Natural killer cell treated with Interleukin-12 subunit alpha and Interleukin-12 subunit beta and Interleukin-15 and Interleukin-18, amount 100 ng/mL, for 72 hours (primary cell): Measurements from ENCODE around the gene TTBK1. TPM values are rescaled to one million over a fixed set of nuclear protein-coding genes. Genes with fewer than 3 reads are reported as not detected.
A peak's percentile ranks its signal among the peaks of the same experiment; 100 is the strongest.

Experiments used
- ATAC-seq, 2 donors: fragments of 150-1000 bp; cut with Tn5 transposase in 1 of 2; sonication (Bioruptor Pico), chemical (Tn5 transposase) in 1 of 2; 2 replicates each; pipeline ENCODE4 v1.10.0; 2021
- DNase-seq: peaks from one replicate; pipeline ENCODE4 v3.0.0; 2022; ENCODE audit warnings: low spot score
- H3K27ac Mint-ChIP-seq, 2 donors: 1 replicate in 1 of 2; 2 replicates in 1 of 2; pipeline ENCODE4 v1.8.0; 2022; ENCODE audit warnings: mixed read lengths in 2 of 2, mild to moderate bottlenecking in 1 of 2, moderate library complexity in 1 of 2
- H3K27me3 Mint-ChIP-seq, 2 donors: 1 replicate in 1 of 2; 2 replicates in 1 of 2; pipeline ENCODE4 v1.8.0; 2022; ENCODE audit warnings: mixed read lengths in 2 of 2
- H3K36me3 Mint-ChIP-seq: one replicate; pipeline ENCODE4 v1.8.0; 2022; ENCODE audit warnings: mixed read lengths
- H3K4me1 Mint-ChIP-seq, 2 donors: 1 replicate in 1 of 2; 2 replicates in 1 of 2; pipeline ENCODE4 v1.8.0; 2022; ENCODE audit warnings: low read depth in 2 of 2, mixed read lengths in 2 of 2, mild to moderate bottlenecking in 1 of 2
- H3K4me3 Mint-ChIP-seq: one replicate; pipeline ENCODE4 v1.8.0; 2022; ENCODE audit warnings: mixed read lengths
- H3K9me3 Mint-ChIP-seq: 2 replicates; pipeline ENCODE4 v1.8.0; 2022; ENCODE audit warnings: mixed read lengths
- total RNA-seq, 2 donors: library from RNA; stranded (reverse); gene quantifications; one replicate each; pipeline ENCODE4 v1.2.3, GENCODE V29; 2022

The TTBK1 gene
- total RNA-seq, 2 donors from 2014 or later, result 0.75 to 0.81 TPM

DNA sequence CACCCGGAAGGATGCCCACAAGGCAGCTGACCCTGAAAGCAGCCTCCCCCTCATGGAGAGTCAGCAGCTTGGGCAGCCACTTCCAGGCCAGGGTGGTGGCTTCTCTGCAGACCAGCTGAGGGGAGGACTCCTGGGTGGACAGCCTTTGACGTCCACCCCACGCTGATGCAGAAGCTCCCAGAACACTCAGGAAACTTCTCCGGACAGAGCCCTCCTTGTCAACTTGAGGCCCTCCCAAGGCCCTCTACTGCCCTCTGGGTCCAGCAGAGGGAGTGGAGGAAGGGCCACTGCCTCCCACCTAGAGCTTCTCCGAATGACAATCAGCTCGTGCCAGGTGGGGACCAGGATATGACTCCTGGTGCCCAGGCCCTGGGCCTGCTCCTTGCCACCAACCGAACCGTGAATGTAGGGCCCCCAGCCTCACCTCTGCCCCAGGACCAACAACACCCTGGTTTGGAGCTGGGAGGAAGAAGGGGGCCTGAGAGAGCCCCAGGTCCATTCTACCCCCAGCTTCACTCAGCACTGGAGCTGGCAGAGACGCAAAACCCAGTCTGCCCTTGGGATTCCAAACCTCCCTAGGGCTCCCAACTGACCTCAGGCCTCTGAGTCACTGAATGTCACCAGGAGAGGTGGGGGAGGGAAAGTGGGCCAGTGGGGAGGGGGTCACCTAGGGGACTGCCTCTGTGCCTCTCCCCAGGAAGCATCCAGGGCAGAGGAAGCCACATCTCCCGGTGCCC, 43.9 kb downstream of the TTBK1 start:
- ATAC-seq (no peak), DNase-seq (peak; percentile 38)
- H3K27me3 Mint-ChIP-seq, result peaks cover 4 to 18% of the 10 kb centered on the region in 2 donors
- no peak overlapping the region for H3K27ac Mint-ChIP-seq
- H3K4me3 Mint-ChIP-seq, result no peak overlapping the region
- H3K4me1 Mint-ChIP-seq, result peaks cover 0 to 2% of the 10 kb centered on the region in 2 donors
- no peaks in the 10 kb centered on the region for H3K9me3 Mint-ChIP-seq
- no peaks in the 10 kb centered on the region for H3K36me3 Mint-ChIP-seq

DNA sequence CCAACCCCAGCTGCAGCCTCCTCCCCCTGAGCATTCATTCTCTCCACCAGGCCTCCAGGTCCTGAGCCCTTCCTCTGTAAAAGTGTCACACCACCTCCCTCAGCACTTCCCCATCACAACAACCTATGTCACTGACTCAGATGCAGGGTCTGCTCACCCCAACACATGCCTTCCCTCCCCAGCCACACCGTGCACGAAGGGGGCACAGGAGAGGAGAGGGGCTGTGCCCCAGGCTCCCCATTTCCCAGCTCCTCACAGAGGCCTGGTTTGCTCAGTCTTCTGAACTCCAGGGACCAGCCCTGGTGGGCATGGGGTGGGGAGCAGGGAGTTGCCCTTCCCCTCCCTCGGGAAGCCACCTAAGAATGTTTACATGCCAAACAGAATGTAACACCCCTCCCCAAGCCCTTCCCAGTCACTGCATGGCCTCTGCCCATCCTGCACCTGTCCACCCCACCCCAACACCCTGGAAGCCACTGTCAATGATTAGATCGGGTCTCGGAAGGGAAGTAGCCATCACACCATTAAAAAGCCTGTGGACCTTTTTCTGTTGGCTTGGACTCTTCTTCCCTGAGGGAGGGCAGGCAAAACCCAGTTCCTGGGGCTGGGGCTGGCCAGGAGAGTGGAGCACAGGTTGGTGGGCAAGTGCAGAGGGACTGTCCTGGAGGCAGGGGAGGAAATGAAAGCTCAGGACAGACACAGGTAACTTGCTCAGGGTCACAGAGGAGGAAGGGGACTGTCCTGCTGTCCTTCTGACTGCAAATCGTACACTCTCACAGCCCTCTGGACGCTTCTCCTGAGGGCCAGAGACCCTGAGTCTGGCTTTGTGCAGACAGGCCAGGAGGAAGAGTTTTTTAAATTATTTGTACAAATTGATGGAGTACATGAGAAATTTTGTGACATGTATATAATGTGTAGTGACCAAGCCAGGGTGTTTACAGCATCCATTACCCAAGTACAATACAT, 44.7 kb downstream of the TTBK1 start:
- Mint-ChIP-seq H3K36me3 (no peaks in the 10 kb centered on the region), H3K4me3 (no peak overlapping the region), H3K27me3 (peaks cover 4 to 14% of the 10 kb centered on the region in 2 donors), H3K9me3 (no peaks in the 10 kb centered on the region), H3K4me1 (peaks cover 0 to 2% of the 10 kb centered on the region in 2 donors), H3K27ac (no peak overlapping the region)
- ATAC-seq (no peak), DNase-seq (peak; percentile 41)

DNA sequence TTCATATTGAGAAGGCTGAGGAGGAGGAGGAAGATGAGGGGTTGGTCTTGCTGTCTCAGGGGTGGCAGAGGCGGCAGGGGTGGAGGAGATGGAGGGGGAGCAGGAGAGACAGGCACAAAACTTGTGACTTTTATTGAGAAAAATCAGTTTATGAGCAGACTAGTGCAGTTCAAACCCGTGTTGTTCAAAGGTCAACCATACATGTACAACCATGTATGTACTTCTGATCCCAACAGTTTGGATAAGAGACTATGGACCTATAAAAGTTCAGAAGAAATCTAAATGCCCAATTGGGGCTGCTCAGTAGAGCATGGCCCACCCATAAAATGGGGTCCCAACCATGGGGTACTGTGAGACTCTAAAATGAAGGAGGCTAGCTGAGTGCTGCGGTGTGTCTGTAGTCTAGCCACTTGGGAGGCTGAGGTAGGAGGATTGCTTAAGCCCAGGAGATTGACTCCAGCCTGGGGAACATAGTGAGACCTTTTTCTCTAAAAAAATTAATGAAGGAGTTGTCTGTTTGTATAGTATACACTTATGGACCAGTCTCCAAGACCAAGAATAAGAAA, 47.1 kb downstream of the TTBK1 start:
- no peak for ATAC-seq
- DNase-seq, result peak; percentile 16

DNA sequence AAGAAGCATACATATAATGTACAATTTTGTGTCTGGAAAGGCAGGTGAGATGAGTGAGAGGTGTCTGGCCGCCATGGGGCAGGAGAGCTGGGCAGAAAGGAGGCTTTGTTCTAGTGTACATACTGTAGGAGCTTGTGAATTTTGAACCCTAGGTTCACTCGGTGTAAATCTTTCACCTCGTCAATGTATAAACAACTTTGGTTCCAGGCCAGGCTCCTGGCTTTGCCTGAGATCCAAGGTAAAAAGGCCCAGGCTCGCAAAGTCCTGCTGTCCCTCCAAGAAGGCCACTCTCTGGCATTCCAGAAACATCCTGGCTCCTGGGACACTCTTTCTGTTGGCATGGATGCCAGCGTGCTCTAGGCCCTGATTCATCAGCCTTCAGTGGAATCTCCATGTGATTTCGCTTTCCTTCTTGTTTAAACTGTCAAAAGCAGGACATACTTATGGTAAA, 47.6 kb downstream of the TTBK1 start:
- Mint-ChIP-seq H3K9me3 (no peaks in the 10 kb centered on the region), H3K4me3 (no peak overlapping the region), H3K27ac (no peak overlapping the region), H3K4me1 (peaks cover 0 to 2% of the 10 kb centered on the region in 2 donors), H3K27me3 (peaks cover 4 to 9% of the 10 kb centered on the region in 2 donors), H3K36me3 (no peaks in the 10 kb centered on the region)
- ATAC-seq (no peak), DNase-seq (no peak)

More for the DNA sequence above, 47.1 kb downstream of the TTBK1 start:
- Mint-ChIP-seq H3K27me3 (peaks cover 4 to 14% of the 10 kb centered on the region in 2 donors), H3K27ac (no peak overlapping the region), H3K4me1 (peaks cover 0 to 2% of the 10 kb centered on the region in 2 donors), H3K36me3 (no peaks in the 10 kb centered on the region), H3K9me3 (no peaks in the 10 kb centered on the region), H3K4me3 (no peak overlapping the region)

DNA sequence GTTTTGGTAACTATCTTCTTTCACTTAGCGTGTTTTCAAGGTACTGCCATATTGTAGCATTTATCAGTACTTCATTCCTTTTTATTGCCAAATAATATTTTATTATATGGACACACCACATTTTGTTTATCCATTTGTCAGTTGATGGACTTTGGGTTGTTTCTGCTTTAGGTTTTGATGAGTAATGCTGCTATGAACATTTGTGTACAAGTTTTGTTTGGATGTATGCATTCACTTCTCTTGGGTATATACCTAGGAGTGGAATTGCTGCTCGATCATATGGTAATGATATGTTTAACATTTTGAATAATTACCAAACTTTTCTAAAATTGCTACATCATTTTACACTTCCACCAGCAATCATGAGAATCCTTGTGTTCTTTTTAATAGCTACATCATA, 48.4 kb downstream of the TTBK1 start:
- Mint-ChIP-seq H3K36me3 (no peaks in the 10 kb centered on the region), H3K4me1 (peaks cover 0 to 2% of the 10 kb centered on the region in 2 donors), H3K9me3 (no peaks in the 10 kb centered on the region), H3K27ac (no peak overlapping the region), H3K4me3 (no peak overlapping the region), H3K27me3 (peaks cover 4 to 7% of the 10 kb centered on the region in 2 donors)
- ATAC-seq, result no peak
- DNase-seq, result no peak

DNA sequence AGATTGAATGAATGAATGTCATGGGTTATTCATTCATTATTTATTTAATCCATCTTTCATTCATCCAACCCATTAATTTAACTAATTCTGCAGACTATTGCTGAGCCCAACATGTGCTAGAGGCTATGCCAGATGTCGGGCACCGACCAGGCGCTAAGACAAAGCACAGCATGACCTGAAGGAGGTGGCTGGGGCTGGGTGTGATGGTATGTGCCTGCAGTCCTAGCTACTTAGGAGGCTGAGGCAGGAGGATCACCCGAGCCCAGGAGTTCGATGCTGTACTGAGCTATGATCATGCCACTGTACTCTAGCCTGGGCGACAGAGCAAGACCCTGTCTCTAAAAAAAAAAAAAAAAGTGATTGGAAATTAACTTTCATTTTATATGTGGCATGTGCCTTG, 49.1 kb downstream of the TTBK1 start:
- Mint-ChIP-seq H3K4me3 (no peak overlapping the region), H3K27me3 (peaks cover 4 to 5% of the 10 kb centered on the region in 2 donors), H3K36me3 (no peaks in the 10 kb centered on the region), H3K9me3 (no peaks in the 10 kb centered on the region), H3K27ac (no peak overlapping the region), H3K4me1 (peaks cover 0 to 2% of the 10 kb centered on the region in 2 donors)
- ATAC-seq (no peak), DNase-seq (no peak)

DNA sequence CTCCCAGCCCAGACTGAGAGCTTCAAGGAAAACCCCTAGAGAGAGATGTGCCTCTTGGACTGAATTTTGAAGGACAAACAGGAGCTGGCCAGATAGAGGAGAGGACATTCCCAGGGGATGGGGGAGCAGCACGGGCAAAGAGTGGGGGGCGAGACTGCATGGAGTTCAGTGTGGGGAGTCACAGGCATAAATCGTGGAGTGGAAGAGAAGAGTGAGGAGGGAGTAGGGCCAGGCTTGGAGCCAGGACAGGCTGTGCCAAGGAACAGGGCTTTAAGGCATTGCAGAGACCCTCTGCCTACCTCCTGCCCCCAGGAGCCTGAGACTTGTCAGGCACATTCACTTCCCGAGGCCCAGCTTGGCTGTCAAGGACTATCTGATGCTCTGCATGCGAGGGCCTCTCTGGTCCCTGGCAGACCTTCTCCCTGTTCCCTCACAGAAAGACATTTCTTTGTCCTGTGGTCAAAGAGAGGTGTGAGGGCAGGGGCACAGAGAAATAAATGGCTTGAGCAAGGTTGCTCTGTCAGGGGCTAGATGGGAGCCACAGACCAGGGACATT, 49.6 kb downstream of the TTBK1 start:
- Mint-ChIP-seq H3K27ac (no peak overlapping the region), H3K4me3 (no peak overlapping the region), H3K9me3 (no peaks in the 10 kb centered on the region), H3K36me3 (no peaks in the 10 kb centered on the region), H3K4me1 (no peaks in the 10 kb centered on the region), H3K27me3 (peaks cover 2 to 4% of the 10 kb centered on the region in 2 donors)
- DNase-seq, result peak; percentile 46
- no peak for ATAC-seq

DNA sequence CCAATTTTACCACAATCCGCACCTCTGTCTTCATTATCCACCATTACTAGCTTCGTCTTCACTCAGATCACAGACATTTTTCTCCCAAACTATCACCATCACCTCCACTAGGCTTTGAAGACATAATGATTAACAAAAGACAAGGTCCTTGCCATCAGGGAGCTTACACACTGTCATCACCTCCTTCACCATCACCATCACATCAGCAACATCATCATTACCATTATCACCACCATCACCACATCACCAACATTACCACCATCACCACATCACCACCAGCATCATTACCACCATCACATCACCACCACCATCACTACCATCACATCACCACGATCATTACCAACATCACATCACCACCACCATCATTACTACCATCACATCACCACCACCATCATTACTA, 50.4 kb downstream of the TTBK1 start:
- no peaks in the 10 kb centered on the region for H3K36me3 Mint-ChIP-seq
- no peak overlapping the region for H3K4me3 Mint-ChIP-seq
- no peaks in the 10 kb centered on the region for H3K4me1 Mint-ChIP-seq
- H3K27ac Mint-ChIP-seq, result no peak overlapping the region
- ATAC-seq (no peak), DNase-seq (no peak)
- H3K9me3 Mint-ChIP-seq, result no peaks in the 10 kb centered on the region
- peaks cover 2 to 4% of the 10 kb centered on the region in 2 donors for H3K27me3 Mint-ChIP-seq

DNA sequence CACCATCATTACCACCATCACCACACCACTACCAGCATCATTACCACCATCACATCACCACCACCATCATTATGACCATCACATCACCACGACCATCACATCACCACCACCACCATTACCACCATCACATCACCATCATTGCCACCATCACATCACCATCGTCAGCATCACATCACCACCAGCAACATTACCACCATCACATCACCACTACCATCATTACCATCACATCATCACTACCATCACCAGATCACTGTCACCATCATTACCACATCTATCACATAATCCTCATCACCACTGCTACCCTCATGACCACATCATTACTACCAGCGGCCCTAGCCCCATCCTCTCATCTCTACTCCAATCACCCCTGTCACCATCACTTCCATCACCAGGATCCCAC, 51.3 kb downstream of the TTBK1 start:
- Mint-ChIP-seq H3K4me3 (no peak overlapping the region), H3K27ac (no peak overlapping the region), H3K36me3 (no peaks in the 10 kb centered on the region), H3K27me3 (peaks cover 4% of the 10 kb centered on the region in 2 donors), H3K9me3 (no peaks in the 10 kb centered on the region), H3K4me1 (no peaks in the 10 kb centered on the region)
- DNase-seq (no peak), ATAC-seq (no peak)

DNA sequence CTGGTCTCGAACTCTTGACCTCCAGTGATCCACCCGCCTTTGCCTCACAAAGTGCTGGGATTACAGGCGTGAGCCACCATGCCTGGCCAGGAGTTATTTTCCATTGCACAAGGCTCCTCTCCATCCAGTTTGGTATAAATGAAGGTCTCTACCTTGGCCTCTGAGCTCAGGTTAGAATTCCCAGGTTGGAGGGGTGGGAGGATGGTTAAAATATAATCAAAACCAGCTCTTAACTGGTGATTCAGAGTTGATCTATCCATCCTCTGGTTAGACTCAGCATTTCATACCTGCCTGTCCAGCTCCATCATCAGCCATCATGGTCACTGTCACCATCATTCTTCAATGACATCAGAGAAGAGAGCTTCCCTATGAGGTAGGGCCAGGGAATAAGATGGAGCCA, 52.2 kb downstream of the TTBK1 start:
- no peak for DNase-seq
- Mint-ChIP-seq H3K4me1 (no peaks in the 10 kb centered on the region), H3K36me3 (no peaks in the 10 kb centered on the region), H3K27ac (no peak overlapping the region), H3K9me3 (no peaks in the 10 kb centered on the region), H3K27me3 (peaks cover 8 to 11% of the 10 kb centered on the region in 2 donors), H3K4me3 (no peak overlapping the region)
- ATAC-seq, result no peak

DNA sequence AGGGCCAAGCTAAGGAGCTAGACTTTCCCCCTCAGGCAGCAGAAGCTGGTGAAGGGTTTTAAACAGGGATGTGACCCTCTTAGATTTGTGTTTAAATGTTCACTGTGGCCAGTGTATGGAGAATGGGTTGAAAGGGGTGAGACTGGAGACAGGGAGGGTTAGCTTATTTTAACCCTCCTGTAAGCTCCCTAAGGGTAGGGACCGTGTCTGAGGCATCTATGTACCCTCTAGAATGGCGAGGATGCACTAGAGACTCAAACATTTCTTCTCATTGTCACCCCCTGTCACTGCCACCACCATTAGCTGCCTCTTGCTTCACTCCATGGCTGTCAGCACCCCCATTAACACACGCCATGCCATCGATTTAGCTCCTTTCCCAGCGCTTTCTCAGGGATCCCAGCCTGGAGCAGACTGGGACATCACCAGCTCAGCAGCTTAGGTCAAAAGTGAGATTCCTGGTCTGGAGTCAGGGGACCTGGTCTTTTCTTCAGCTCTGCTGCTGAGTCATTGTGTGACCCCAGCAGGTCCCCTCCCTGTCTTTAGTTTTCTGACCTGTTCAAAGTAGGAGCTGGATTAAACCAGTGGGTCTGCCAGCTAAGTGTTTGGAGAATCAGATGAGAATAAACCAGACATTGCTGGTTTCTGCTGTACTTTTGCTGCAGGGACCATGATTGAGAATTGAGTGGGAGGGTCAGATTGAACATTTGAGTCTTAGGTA, 53.7 kb downstream of the TTBK1 start:
- Mint-ChIP-seq H3K27me3 (peaks cover 8% of the 10 kb centered on the region in 2 donors), H3K4me3 (no peak overlapping the region), H3K9me3 (no peaks in the 10 kb centered on the region), H3K4me1 (no peaks in the 10 kb centered on the region), H3K27ac (no peak overlapping the region), H3K36me3 (no peaks in the 10 kb centered on the region)
- ATAC-seq, result no peak
- DNase-seq, result no peak

DNA sequence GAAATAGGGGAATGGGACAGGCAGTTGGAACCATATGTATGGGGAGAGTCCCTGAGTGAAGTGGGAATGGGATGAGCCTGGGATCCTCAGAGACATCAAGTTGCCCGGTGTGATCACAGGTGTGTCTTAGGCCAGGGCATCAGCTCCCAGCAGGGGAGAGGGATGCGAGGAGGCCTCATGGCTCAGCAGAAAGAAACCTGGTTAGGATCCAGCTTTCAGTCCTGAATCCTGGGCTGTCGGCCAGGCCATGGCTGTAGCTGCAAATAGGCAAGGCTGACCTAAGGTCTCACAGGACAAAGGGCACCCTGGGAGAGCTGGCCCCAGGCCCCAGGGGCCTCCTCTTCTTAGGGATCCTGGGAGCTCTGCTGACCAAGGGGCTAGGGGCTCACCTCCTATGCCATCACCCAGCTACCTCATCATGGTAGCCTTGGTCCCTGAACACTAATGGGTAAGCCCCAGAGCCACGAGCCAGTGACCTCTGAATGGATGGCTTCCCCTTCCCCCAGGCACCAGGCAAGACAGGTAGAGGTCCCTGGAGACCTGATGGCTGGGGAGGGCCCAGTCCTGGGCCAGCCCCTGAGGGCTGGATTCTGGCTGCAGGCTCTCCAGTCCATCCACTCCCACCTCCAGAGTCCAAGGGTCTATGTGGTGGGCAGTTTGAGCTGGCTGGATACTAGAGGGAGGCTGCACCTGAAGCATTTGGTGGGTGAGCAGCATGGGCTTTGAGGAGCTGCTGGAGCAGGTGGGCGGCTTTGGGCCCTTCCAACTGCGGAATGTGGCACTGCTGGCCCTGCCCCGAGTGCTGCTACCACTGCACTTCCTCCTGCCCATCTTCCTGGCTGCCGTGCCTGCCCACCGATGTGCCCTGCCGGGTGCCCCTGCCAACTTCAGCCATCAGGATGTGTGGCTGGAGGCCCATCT, 54.6 kb downstream of the TTBK1 start, which contains the start of gene SLC22A7:
SLC22A7 (plus strand) TSS at position 617 of the 921 bp plus-strand sequence; CDS start at position 716, 99 bp downstream.
- no peak within 1 kb of the TSS for H3K27ac Mint-ChIP-seq

More for the DNA sequence above, 54.6 kb downstream of the TTBK1 start, which contains the start of gene SLC22A7:
- no peak for DNase-seq
- H3K36me3 Mint-ChIP-seq, result no peaks in the 10 kb centered on the region
- H3K4me1 Mint-ChIP-seq, result no peaks in the 10 kb centered on the region
- no peaks in the 10 kb centered on the region for H3K9me3 Mint-ChIP-seq
- ATAC-seq, result peak in 1 of 2 donors; percentile 15
- H3K4me3 Mint-ChIP-seq, result no peak within 1 kb of the TSS
- H3K27me3 Mint-ChIP-seq, result peaks cover 8% of the 10 kb centered on the region in 2 donors
